ENCODE measurements around the gene LRFN2. TPM values are rescaled to one million over a fixed set of nuclear protein-coding genes. Genes with fewer than 3 reads are reported as not detected.

The LRFN2 gene
- total and polyA plus RNA-seq, 2 experiments from 2014 or later, result 0.29 to 2.5 TPM

- Histone ChIP-seq H3F3A (replicated peaks; ENCODE audit: low read depth) (no peaks in the 10 kb centered on the region), H2AFZ (no peak overlapping the region), H3K4me1 (ENCODE audit: insufficient read depth) (no peaks in the 10 kb centered on the region), H3K4me2 (no peak overlapping the region), H3K36me3 (ENCODE audit: insufficient read depth) (no peaks in the 10 kb centered on the region), H4K20me1 (replicated peaks; ENCODE audit: insufficient read depth) (no peaks in the 10 kb centered on the region), H3K4me3 (no peak overlapping the region), H3K79me2 (replicated peaks; ENCODE audit: insufficient read depth) (no peaks in the 10 kb centered on the region), H3K9me2 (ENCODE audit: insufficient read depth) (peaks cover 10% of the 10 kb centered on the region), H3K27me3 (ENCODE audit: insufficient read depth) (no peaks in the 10 kb centered on the region), H3K27ac (ENCODE audit: low read depth) (no peak overlapping the region)
- no peaks in the 10 kb centered on the region; the same call in 2 of the 3 replicates for H3K4me1 Mint-ChIP-seq
- H3K4me3 Mint-ChIP-seq, result no peak overlapping the region
- DNase-seq (ENCODE audit: low spot score), result no peak
- no peaks in the 10 kb centered on the region for H3K36me3 Mint-ChIP-seq (ENCODE audit: low read depth)
- H3K9me3 Mint-ChIP-seq, result no peaks in the 10 kb centered on the region
- H3K27ac Mint-ChIP-seq, result no peak overlapping the region
- TF ChIP-seq, protein P1, sequence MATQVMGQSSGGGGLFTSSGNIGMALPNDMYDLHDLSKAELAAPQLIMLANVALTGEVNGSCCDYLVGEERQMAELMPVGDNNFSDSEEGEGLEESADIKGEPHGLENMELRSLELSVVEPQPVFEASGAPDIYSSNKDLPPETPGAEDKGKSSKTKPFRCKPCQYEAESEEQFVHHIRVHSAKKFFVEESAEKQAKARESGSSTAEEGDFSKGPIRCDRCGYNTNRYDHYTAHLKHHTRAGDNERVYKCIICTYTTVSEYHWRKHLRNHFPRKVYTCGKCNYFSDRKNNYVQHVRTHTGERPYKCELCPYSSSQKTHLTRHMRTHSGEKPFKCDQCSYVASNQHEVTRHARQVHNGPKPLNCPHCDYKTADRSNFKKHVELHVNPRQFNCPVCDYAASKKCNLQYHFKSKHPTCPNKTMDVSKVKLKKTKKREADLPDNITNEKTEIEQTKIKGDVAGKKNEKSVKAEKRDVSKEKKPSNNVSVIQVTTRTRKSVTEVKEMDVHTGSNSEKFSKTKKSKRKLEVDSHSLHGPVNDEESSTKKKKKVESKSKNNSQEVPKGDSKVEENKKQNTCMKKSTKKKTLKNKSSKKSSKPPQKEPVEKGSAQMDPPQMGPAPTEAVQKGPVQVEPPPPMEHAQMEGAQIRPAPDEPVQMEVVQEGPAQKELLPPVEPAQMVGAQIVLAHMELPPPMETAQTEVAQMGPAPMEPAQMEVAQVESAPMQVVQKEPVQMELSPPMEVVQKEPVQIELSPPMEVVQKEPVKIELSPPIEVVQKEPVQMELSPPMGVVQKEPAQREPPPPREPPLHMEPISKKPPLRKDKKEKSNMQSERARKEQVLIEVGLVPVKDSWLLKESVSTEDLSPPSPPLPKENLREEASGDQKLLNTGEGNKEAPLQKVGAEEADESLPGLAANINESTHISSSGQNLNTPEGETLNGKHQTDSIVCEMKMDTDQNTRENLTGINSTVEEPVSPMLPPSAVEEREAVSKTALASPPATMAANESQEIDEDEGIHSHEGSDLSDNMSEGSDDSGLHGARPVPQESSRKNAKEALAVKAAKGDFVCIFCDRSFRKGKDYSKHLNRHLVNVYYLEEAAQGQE (IDR thresholded peaks at IDR 0.05; ENCODE audit: unreplicated experiment), result no peak
- TF ChIP-seq ZNF114 (CRISPR knock-in tag; IDR thresholded peaks at IDR 0.05) (no peak), STAT1 (IDR thresholded peaks at IDR 0.05; ENCODE audit: unreplicated experiment) (no peak), CREB1 (CRISPR knock-in tag; IDR thresholded peaks at IDR 0.05; ENCODE audit: low read depth) (no peak), JUNB (IDR thresholded peaks at IDR 0.05; ENCODE audit: unreplicated experiment) (no peak), ZNF331 (CRISPR knock-in tag; IDR thresholded peaks at IDR 0.05; ENCODE audit: low read depth) (no peak), NANOG (IDR thresholded peaks at IDR 0.05; ENCODE audit: borderline replicate concordance) (no peak), POLR2AphosphoS5 (IDR thresholded peaks at IDR 0.05; ENCODE audit: low read depth) (no peak), EZH2 (IDR thresholded peaks at IDR 0.05; ENCODE audit: low read depth, unreplicated experiment) (no peak), EZH2phosphoT487 (IDR thresholded peaks at IDR 0.05; ENCODE audit: unreplicated experiment) (no peak)
- TF ChIP-seq, protein P2, sequence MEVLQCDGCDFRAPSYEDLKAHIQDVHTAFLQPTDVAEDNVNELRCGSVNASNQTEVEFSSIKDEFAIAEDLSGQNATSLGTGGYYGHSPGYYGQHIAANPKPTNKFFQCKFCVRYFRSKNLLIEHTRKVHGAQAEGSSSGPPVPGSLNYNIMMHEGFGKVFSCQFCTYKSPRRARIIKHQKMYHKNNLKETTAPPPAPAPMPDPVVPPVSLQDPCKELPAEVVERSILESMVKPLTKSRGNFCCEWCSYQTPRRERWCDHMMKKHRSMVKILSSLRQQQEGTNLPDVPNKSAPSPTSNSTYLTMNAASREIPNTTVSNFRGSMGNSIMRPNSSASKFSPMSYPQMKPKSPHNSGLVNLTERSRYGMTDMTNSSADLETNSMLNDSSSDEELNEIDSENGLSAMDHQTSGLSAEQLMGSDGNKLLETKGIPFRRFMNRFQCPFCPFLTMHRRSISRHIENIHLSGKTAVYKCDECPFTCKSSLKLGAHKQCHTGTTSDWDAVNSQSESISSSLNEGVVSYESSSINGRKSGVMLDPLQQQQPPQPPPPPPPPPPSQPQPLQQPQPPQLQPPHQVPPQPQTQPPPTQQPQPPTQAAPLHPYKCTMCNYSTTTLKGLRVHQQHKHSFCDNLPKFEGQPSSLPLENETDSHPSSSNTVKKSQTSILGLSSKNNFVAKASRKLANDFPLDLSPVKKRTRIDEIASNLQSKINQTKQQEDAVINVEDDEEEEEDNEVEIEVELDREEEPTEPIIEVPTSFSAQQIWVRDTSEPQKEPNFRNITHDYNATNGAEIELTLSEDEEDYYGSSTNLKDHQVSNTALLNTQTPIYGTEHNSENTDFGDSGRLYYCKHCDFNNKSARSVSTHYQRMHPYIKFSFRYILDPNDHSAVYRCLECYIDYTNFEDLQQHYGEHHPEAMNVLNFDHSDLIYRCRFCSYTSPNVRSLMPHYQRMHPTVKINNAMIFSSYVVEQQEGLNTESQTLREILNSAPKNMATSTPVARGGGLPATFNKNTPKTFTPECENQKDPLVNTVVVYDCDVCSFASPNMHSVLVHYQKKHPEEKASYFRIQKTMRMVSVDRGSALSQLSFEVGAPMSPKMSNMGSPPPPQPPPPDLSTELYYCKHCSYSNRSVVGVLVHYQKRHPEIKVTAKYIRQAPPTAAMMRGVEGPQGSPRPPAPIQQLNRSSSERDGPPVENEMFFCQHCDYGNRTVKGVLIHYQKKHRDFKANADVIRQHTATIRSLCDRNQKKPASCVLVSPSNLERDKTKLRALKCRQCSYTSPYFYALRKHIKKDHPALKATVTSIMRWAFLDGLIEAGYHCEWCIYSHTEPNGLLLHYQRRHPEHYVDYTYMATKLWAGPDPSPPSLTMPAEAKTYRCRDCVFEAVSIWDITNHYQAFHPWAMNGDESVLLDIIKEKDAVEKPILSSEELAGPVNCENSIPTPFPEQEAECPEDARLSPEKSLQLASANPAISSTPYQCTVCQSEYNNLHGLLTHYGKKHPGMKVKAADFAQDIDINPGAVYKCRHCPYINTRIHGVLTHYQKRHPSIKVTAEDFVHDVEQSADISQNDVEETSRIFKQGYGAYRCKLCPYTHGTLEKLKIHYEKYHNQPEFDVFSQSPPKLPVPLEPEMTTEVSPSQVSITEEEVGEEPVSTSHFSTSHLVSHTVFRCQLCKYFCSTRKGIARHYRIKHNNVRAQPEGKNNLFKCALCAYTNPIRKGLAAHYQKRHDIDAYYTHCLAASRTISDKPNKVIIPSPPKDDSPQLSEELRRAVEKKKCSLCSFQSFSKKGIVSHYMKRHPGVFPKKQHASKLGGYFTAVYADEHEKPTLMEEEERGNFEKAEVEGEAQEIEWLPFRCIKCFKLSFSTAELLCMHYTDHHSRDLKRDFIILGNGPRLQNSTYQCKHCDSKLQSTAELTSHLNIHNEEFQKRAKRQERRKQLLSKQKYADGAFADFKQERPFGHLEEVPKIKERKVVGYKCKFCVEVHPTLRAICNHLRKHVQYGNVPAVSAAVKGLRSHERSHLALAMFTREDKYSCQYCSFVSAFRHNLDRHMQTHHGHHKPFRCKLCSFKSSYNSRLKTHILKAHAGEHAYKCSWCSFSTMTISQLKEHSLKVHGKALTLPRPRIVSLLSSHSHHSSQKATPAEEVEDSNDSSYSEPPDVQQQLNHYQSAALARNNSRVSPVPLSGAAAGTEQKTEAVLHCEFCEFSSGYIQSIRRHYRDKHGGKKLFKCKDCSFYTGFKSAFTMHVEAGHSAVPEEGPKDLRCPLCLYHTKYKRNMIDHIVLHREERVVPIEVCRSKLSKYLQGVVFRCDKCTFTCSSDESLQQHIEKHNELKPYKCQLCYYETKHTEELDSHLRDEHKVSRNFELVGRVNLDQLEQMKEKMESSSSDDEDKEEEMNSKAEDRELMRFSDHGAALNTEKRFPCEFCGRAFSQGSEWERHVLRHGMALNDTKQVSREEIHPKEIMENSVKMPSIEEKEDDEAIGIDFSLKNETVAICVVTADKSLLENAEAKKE (CRISPR knock-in tag; IDR thresholded peaks at IDR 0.05), result no peak
- TF ChIP-seq, protein P3, sequence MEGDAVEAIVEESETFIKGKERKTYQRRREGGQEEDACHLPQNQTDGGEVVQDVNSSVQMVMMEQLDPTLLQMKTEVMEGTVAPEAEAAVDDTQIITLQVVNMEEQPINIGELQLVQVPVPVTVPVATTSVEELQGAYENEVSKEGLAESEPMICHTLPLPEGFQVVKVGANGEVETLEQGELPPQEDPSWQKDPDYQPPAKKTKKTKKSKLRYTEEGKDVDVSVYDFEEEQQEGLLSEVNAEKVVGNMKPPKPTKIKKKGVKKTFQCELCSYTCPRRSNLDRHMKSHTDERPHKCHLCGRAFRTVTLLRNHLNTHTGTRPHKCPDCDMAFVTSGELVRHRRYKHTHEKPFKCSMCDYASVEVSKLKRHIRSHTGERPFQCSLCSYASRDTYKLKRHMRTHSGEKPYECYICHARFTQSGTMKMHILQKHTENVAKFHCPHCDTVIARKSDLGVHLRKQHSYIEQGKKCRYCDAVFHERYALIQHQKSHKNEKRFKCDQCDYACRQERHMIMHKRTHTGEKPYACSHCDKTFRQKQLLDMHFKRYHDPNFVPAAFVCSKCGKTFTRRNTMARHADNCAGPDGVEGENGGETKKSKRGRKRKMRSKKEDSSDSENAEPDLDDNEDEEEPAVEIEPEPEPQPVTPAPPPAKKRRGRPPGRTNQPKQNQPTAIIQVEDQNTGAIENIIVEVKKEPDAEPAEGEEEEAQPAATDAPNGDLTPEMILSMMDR (conservative IDR thresholded peaks at IDR 0.05; ENCODE audit: low read depth in 2 of 2), result no peak
- TF ChIP-seq, protein P4, sequence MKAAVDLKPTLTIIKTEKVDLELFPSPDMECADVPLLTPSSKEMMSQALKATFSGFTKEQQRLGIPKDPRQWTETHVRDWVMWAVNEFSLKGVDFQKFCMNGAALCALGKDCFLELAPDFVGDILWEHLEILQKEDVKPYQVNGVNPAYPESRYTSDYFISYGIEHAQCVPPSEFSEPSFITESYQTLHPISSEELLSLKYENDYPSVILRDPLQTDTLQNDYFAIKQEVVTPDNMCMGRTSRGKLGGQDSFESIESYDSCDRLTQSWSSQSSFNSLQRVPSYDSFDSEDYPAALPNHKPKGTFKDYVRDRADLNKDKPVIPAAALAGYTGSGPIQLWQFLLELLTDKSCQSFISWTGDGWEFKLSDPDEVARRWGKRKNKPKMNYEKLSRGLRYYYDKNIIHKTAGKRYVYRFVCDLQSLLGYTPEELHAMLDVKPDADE (IDR thresholded peaks at IDR 0.05), result no peak
- peaks cover 7% of the 10 kb centered on the region for H3K27me3 Mint-ChIP-seq (ENCODE audit: insufficient read depth, low read depth, poor library complexity)
- ATAC-seq, result no peak
Measured at GRCh38 chr6:40378725-40379074, 208.5 kb downstream of the LRFN2 start.

All from GM23338 (cell line).